ENCODE measurements around the gene PLEKHA4. TPM values are rescaled to one million over a fixed set of nuclear protein-coding genes. Genes with fewer than 3 reads are reported as not detected.
"Not testable (repeated sequence)": the region's sequence is repeated elsewhere in the genome, so short reads cannot be mapped to it uniquely, and the experiment has no call there.

The PLEKHA4 gene
- total RNA-seq: 11.5 TPM
- 56.4 TPM for polyA plus RNA-seq

- H3K36me3 ChIP-seq (ENCODE audit: insufficient read depth): no peaks in the 10 kb centered on the region
- peaks cover 4% of the 10 kb centered on the region for H3K4me1 ChIP-seq (ENCODE audit: insufficient read depth)
- peak within 1 kb of the TSS; percentile 53 for H3K27ac ChIP-seq (ENCODE audit: low read depth)
- WGBS: 24% methylated on average over 11 of the region's 11 CpGs
- no peak for DNase-seq (ENCODE audit: extremely low spot score)
- H3K4me3 ChIP-seq (ENCODE audit: low read depth, low read length): no peak within 1 kb of the TSS
Observed at GRCh38 chr19:48868114-48868886, at the start of gene PLEKHA4. TSS of gene PLEKHA4 (minus strand) at chr19:48868617. CDS start at chr19:48867620, 997 bp downstream.

GRCh38 chr19:48918071-48918470 is 49.7 kb upstream of the PLEKHA4 start:
- 77% methylated on average over 6 of the region's 6 CpGs for WGBS
- no peak overlapping the region for H3K27ac ChIP-seq (ENCODE audit: low read depth)
- no peaks in the 10 kb centered on the region for H3K4me1 ChIP-seq (ENCODE audit: insufficient read depth)
- DNase-seq (ENCODE audit: extremely low spot score): no peak
- no peak overlapping the region for H3K4me3 ChIP-seq (ENCODE audit: low read depth, low read length)
- H3K36me3 ChIP-seq (ENCODE audit: insufficient read depth): peaks cover 3% of the 10 kb centered on the region

- Histone ChIP-seq H3K4me3 (ENCODE audit: low read depth, low read length) (no peak overlapping the region), H3K4me1 (ENCODE audit: insufficient read depth) (no peaks in the 10 kb centered on the region), H3K36me3 (ENCODE audit: insufficient read depth) (peaks cover 3% of the 10 kb centered on the region), H3K27ac (ENCODE audit: low read depth) (no peak overlapping the region)
- 87% methylated on average over 8 of the region's 8 CpGs for WGBS
- no peak for DNase-seq (ENCODE audit: extremely low spot score)
Observed at GRCh38 chr19:48915757-48916156, 47.3 kb upstream of the PLEKHA4 start.

- DNase-seq (ENCODE audit: extremely low spot score): no peak
- 92% methylated on average over 8 of the region's 8 CpGs for WGBS
- Histone ChIP-seq H3K4me3 (ENCODE audit: low read depth, low read length) (no peak overlapping the region), H3K4me1 (ENCODE audit: insufficient read depth) (no peaks in the 10 kb centered on the region), H3K27ac (ENCODE audit: low read depth) (no peak overlapping the region), H3K36me3 (ENCODE audit: insufficient read depth) (peaks cover 3% of the 10 kb centered on the region)
Observed at GRCh38 chr19:48914181-48914580, 45.8 kb upstream of the PLEKHA4 start.

GRCh38 chr19:48913114-48913889 is 44.9 kb upstream of the PLEKHA4 start:
- peaks cover 3% of the 10 kb centered on the region for H3K36me3 ChIP-seq (ENCODE audit: insufficient read depth)
- DNase-seq (ENCODE audit: extremely low spot score): no peak
- 93% methylated on average over 9 of the region's 9 CpGs for WGBS

DNA sequence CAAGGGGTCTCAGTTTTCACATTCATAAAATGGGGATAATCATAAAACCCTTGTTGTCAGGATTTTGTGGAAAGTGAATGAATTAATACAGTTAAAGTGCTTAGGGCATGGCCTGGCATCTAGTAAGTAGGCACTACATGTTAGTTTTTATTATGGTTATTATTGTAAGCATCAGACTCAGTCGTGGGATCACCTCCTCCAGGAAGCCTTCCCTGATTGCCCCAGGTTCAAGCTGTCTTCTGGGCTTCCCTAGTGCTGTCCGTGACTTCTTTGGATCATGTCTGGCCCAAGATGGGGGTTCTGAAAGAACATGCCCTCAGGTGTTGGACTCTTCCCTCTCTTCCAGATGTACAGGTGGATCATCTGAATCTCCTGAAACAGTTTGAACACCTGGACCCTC is 42.4 kb upstream of the PLEKHA4 start:
- no peaks in the 10 kb centered on the region for H3K4me1 ChIP-seq (ENCODE audit: insufficient read depth)
- no peak overlapping the region for H3K4me3 ChIP-seq (ENCODE audit: low read depth, low read length)
- H3K27ac ChIP-seq (ENCODE audit: low read depth): no peak overlapping the region
- DNase-seq (ENCODE audit: extremely low spot score): no peak
- H3K36me3 ChIP-seq (ENCODE audit: insufficient read depth): peaks cover 3% of the 10 kb centered on the region
- WGBS: 91% methylated on average over 2 of the region's 2 CpGs

More at GRCh38 chr19:48913114-48913889, 44.9 kb upstream of the PLEKHA4 start:
- Histone ChIP-seq H3K27ac (ENCODE audit: low read depth) (no peak overlapping the region), H3K4me3 (ENCODE audit: low read depth, low read length) (no peak overlapping the region), H3K4me1 (ENCODE audit: insufficient read depth) (no peaks in the 10 kb centered on the region)

DNA sequence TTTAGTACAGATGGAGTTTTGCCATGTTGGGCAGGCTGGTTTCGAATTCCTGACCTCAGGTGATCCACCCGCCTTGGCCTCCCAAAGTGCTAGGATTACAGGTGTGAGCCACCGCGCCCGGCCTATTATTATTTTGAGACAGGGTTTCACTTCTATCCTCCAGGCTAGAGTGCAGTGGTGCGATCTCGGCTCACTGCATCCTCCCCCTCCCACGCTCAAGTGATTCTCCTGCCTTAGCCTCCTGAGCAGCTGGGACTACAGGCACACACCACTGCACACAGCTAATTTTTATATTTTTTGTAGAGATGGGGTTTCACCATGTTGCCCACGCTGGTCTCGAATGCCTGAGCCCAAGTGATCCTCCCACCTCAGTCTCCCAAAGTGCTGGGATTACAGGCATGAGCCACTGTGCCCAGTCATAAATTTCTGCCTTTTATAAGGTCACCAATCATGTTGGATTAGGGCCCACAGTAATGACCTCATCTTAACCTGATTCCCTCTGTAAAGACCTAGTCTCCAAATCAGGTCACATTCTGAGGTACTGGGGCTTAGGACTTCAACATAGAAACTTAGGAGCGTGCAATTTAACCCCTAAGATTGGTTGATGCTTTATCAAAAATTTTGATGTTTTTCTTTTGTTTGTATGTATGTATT is 41.1 kb upstream of the PLEKHA4 start:
- not testable (repeated sequence) for H3K4me1 ChIP-seq (ENCODE audit: insufficient read depth); H3K36me3 ChIP-seq (ENCODE audit: insufficient read depth); H3K27ac ChIP-seq (ENCODE audit: low read depth); H3K4me3 ChIP-seq (ENCODE audit: low read depth, low read length); DNase-seq (ENCODE audit: extremely low spot score)
- 95% methylated on average over 11 of the region's 11 CpGs for WGBS

DNA sequence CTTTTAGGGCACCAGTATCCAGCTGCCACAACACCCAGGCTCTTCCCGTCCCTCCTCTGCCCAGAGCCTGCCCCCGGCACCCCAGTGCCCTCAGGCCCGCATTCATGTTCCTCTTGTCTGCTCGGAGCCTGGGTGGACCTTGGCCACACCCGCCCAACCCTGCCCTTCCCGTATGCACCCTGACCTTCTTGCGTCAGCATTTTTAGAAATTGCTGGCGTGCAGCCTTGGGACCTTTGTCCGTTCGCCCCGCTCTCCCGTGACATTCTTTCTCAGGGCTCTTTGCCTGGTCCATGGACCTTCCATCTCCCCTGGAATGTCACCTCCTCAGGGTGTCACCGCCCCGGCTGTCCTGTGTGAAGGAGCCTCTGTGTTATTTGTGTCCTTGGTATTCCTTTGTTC is 39.3 kb upstream of the PLEKHA4 start:
- Histone ChIP-seq H3K4me1 (ENCODE audit: insufficient read depth) (no peaks in the 10 kb centered on the region), H3K36me3 (ENCODE audit: insufficient read depth) (no peaks in the 10 kb centered on the region), H3K27ac (ENCODE audit: low read depth) (no peak overlapping the region), H3K4me3 (ENCODE audit: low read depth, low read length) (no peak overlapping the region)
- DNase-seq (ENCODE audit: extremely low spot score): no peak
- 90% methylated on average over 14 of the region's 14 CpGs for whole genome bisulfite sequencing

DNA sequence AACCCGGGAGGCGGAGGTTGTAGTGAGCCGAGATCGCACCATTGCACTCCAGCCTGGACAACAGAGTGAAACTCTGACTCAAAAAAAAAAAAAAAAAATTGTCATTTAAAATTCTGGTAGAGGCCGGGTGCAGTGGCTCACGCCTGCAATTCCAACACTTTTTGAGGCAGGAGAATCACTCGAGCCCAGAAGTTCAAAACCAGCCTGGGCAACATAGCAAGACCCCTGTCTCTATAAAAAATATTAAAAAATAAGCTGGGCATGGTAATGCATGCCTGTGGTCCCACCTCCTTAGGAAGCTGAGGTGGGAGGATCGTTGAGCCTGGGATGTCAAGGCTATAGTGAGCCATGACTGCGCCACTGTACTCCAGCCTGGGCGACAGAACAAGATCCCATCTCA is 37.9 kb upstream of the PLEKHA4 start:
- Histone ChIP-seq H3K4me1 (ENCODE audit: insufficient read depth) (peaks cover under 1% of the 10 kb centered on the region), H3K4me3 (ENCODE audit: low read depth, low read length) (no peak overlapping the region), H3K27ac (ENCODE audit: low read depth) (no peak overlapping the region), H3K36me3 (ENCODE audit: insufficient read depth) (no peaks in the 10 kb centered on the region)
- 96% methylated on average over 10 of the region's 10 CpGs for WGBS
- no peak for DNase-seq (ENCODE audit: extremely low spot score)

DNA sequence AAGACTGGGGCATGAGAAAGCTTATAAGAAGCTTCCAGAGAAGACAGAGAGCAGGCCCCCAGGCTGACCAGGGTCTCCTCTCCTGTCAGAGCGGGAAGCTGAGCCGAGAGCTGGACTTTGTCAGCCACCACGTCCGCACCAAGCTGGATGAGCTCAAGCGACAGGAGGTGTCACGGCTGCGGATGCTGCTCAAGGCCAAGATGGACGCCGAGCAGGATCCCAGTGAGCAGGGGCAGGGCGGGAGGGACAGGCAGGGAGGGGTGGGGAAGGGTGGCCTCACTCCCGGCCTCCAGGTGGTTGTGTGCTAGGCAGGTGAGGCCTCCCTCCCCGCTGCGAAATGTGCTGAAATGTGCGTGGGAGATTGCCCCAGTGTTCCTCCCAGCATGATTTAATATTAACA is 37.2 kb upstream of the PLEKHA4 start:
- H3K4me3 ChIP-seq (ENCODE audit: low read depth, low read length): no peak overlapping the region
- peaks cover 2% of the 10 kb centered on the region for H3K4me1 ChIP-seq (ENCODE audit: insufficient read depth)
- H3K36me3 ChIP-seq (ENCODE audit: insufficient read depth): no peaks in the 10 kb centered on the region
- H3K27ac ChIP-seq (ENCODE audit: low read depth): no peak overlapping the region
- no peak for DNase-seq (ENCODE audit: extremely low spot score)
- 84% methylated on average over 14 of the region's 14 CpGs for WGBS

DNA sequence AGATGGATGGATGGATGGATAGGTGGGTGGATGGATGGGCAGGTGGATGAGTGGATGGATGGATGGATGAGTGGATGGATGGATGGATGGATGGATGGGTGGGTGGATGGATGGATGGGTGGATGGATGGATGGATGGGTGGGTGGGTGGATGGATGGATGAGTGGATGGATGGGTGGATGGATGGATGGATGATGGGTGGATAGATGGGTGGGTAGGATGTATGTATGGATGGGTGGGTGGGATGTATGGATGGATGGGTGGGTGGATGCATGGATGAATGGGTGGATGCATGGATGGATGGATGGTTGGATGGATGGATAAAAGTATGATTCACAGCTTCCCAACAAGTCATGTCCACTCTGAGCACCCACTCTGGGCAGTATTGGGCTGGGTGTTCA is 35.4 kb upstream of the PLEKHA4 start:
- not testable (repeated sequence) for H3K27ac ChIP-seq (ENCODE audit: low read depth); H3K36me3 ChIP-seq (ENCODE audit: insufficient read depth); H3K4me1 ChIP-seq (ENCODE audit: insufficient read depth); H3K4me3 ChIP-seq (ENCODE audit: low read depth, low read length); DNase-seq (ENCODE audit: extremely low spot score)

DNA sequence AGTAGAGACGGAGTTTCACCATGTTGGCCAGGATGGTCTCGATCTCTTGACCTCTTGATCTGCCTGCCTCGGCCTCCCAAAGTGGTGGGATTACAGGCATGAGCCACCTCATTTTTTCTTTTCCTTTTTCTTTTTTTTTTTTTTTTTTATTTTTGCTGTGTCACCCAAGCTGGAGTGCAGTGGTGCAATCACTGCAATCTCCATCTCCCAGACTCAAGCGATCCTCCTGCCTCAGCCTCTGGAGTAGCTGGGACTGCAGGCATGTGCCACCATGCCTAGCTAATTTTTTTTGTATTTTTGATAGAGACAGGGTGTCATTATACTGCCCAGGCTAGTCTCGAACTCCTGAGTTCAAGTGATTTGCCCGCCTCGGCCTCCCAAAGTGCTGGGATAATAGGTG is 33.9 kb upstream of the PLEKHA4 start:
- not testable (repeated sequence) for H3K27ac ChIP-seq (ENCODE audit: low read depth); H3K4me1 ChIP-seq (ENCODE audit: insufficient read depth); DNase-seq (ENCODE audit: extremely low spot score); H3K4me3 ChIP-seq (ENCODE audit: low read depth, low read length); H3K36me3 ChIP-seq (ENCODE audit: insufficient read depth)
- WGBS: 94% methylated on average over 7 of the region's 7 CpGs

DNA sequence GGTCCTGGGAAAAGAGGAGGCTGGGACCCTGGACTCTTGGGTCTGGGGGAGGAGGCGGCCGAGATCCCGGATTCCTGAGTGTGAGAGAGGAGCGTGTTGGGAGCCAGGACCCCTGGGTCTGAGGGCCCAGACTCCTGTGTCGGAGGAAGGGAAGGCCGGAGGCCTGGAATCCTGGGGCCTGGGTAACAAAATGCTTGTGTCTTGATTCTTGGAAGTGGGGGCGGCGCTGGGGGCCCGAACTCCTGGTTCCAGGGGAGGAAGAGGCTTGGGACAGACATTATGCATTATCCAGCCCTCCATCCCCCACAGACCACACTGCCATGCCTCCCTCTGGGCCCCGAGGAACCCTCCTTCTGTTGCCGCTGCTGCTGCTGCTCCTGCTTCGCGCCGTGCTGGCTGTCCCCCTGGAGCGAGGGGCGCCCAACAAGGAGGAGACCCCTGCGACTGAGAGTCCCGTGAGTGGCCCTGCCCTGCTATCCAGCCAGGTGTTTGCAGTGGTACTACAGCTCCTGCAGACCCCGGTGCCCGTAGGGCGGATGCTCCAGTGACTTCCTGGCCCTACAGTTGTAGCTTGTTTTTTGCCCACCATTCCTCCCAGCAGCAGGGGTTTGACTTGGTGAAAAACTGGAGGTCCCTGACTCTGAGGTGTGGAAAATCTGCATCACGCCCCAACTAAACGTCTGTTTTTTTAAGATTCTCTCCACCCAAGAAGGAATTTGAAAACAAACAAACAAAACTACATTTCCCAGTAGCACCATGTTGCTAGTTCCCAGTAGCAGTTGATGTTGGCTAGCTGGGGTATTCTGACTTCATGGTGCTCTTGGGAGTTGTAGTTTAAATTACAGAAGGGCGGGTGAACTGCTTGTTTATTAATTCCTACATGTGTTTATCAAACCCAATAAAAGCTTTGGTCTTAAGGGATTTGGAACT is 32.3 kb upstream of the PLEKHA4 start:
- Histone ChIP-seq H3K27ac (ENCODE audit: low read depth) (peak overlapping the region; percentile 65), H3K36me3 (ENCODE audit: insufficient read depth) (no peaks in the 10 kb centered on the region), H3K4me1 (ENCODE audit: insufficient read depth) (peaks cover 2% of the 10 kb centered on the region), H3K4me3 (ENCODE audit: low read depth, low read length) (peak overlapping the region; percentile 69)
- 9% methylated on average over 24 of the region's 24 CpGs for WGBS
- DNase-seq (ENCODE audit: extremely low spot score): no peak

All from urinary bladder (tissue), 4 donors.